AG04450 (cell line): ENCODE measurements around the gene CBFA2T2. TPM values are rescaled to one million over a fixed set of nuclear protein-coding genes. Genes with fewer than 3 reads are reported as not detected.

Experiments
- CTCF ChIA-PET: fragments of 300-600, 350-600 bp; formaldehyde crosslinking; extraction: SDS; loops from one replicate; lab custom pipeline; 2022; ENCODE audit warnings: antibody characterized with exemption, inconsistent platforms; lab: Charles Lee
- POLR2A ChIA-PET: fragments of 350-600 bp; formaldehyde crosslinking; extraction: SDS; loops from one replicate; lab custom pipeline; 2021; ENCODE audit warnings: antibody characterized with exemption, inconsistent platforms; lab: Yijun Ruan, JAX
- DNase-seq: peaks from one replicate; pipeline ENCODE4 v3.0.0-alpha.2; 2011; ENCODE audit warnings: low read depth, low spot score
- H3K27ac ChIP-seq: one replicate; pipeline ENCODE4 v1.5.1; 2012; ENCODE audit warnings: low read depth, low read length, control low read depth
- H3K27me3 ChIP-seq: one replicate; pipeline ENCODE4 v1.6.0; 2012; ENCODE audit warnings: low read length; ENCODE audit not compliant: control insufficient read depth, insufficient read depth
- H3K4me3 ChIP-seq: 2 replicates; pipeline ENCODE4 v1.5.1; 2011; ENCODE audit warnings: mild to moderate bottlenecking, low read depth, low read length, control low read depth
- H3K9me3 ChIP-seq: 2 replicates; pipeline ENCODE4 v1.5.1; 2012; ENCODE audit warnings: low read length; ENCODE audit not compliant: control insufficient read depth, insufficient read depth
- polyA plus RNA-seq: library from polyadenylated mRNA; depleted of rRNA; stranded (reverse); fragments of >200 nt; gene quantifications from 2 replicates; pipeline ENCODE4 v1.2.3, GENCODE V29; 2011
- TF ChIP-seq, protein P1 (sequence below): IDR thresholded peaks from 2 replicates; pipeline ENCODE4 v1.5.1; 2011; ENCODE audit warnings: low read depth, low read length, control low read depth, inconsistent platforms

CBFA2T2 gene
- polyA plus RNA-seq, 1 experiment = 11.3 TPM

DNA sequence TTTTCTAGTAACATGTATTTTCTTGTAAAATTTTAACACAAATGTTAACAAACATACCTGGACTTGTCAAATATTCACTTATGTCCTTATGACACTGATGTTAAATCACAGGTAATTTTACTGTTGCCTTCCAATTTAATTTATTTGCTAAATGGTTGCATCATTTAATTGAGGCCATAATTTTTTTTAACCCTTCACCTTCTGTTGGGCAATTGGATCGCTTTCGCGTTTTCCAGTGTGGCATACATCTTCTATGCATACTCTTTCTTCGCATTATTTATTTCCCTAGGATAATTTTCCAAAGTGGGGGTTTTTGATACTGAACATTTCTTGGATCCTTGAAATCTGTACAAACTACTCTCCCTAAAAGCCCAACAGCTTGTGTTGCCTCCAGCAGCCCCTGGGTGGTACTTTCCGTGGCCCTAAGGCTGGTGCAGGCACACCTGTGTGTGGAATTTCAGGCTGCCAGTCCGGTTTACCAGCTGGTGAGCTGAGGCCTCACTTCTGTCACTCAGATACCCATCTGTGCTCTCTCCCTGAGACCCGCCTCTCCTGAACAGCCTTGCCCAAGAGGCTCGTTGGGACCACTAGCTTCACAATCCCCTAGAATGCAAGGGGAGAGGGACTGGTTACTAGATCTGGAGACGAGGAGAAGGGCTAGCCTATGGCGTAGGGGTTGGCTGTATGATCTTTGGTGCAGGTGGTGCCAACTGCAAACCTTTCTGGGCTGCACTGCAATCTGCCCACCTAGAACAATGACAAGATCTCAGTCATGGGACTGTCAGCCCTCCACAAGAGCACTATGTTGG, 161.1 kb downstream of the CBFA2T2 start:
- no peak for DNase-seq
- Histone ChIP-seq H3K9me3 (no peaks in the 10 kb centered on the region), H3K4me3 (no peak overlapping the region), H3K27me3 (no peaks in the 10 kb centered on the region), H3K27ac (no peak overlapping the region)
- ChIA-PET POLR2A (no interaction called here), CTCF (interaction anchor here (1.1 kb wide), 1 partner anchor 191 kb away, joined by 4 read pairs; no protein-coding TSS in a partner anchor)
- TF ChIP-seq, protein P1, sequence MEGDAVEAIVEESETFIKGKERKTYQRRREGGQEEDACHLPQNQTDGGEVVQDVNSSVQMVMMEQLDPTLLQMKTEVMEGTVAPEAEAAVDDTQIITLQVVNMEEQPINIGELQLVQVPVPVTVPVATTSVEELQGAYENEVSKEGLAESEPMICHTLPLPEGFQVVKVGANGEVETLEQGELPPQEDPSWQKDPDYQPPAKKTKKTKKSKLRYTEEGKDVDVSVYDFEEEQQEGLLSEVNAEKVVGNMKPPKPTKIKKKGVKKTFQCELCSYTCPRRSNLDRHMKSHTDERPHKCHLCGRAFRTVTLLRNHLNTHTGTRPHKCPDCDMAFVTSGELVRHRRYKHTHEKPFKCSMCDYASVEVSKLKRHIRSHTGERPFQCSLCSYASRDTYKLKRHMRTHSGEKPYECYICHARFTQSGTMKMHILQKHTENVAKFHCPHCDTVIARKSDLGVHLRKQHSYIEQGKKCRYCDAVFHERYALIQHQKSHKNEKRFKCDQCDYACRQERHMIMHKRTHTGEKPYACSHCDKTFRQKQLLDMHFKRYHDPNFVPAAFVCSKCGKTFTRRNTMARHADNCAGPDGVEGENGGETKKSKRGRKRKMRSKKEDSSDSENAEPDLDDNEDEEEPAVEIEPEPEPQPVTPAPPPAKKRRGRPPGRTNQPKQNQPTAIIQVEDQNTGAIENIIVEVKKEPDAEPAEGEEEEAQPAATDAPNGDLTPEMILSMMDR = no peak

DNA sequence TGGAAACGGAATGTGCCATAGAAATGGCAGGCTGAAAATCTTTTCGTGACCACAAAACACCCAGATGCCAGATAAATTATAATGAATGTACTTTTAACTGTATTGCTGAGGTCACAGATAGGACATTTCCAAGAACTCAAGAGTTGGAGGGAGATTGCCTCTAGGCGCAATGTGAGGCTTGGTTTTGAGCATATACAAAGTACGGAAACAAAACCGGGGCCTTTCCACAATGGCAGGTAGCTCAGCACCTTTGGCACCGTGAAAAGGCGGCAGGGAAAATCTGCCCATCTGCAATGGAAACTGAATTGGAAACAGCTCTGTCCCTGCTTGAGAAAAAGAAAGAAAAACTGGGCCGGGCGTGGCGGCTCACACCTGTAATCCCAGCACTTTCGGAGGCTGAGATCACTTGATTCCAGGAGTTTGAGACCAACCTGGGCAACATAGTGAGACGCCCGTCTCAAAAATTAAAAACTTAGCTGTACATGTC, 161.7 kb downstream of the CBFA2T2 start:
- H3K4me3 ChIP-seq = no peak overlapping the region
- no peak for DNase-seq
- no peaks in the 10 kb centered on the region for H3K9me3 ChIP-seq
- TF ChIP-seq, protein P1 = no peak
- ChIA-PET CTCF (interaction anchor here (1.1 to 1.4 kb wide), 2 partner anchors 191 to 194 kb away, joined by 4 read pairs; no protein-coding TSS in a partner anchor), POLR2A (interaction anchor here (0.6 kb wide), 1 partner anchor 1226 kb away, joined by 7 read pairs; no protein-coding TSS in a partner anchor)
- no peaks in the 10 kb centered on the region for H3K27me3 ChIP-seq
- H3K27ac ChIP-seq = no peak overlapping the region

GRCh38 chr20:33653218-33653899, 163.5 kb downstream of the CBFA2T2 start:
- Histone ChIP-seq H3K4me3 (no peak overlapping the region), H3K27ac (peak overlapping the region; percentile 25), H3K27me3 (no peaks in the 10 kb centered on the region), H3K9me3 (no peaks in the 10 kb centered on the region)
- CTCF ChIA-PET = interaction anchor here (0.6 to 2.8 kb wide), 15 partner anchors 10 to 277 kb away, joined by 3 to 13 read pairs (median 4); partner anchors contain the start of genes ACTL10 and C20orf144
- DNase-seq = no peak
- POLR2A ChIA-PET = interaction anchor here (1.0 to 1.7 kb wide), 3 partner anchors 10 to 15 kb away, joined by 4 to 10 read pairs (median 5); partner anchors contain the start of gene ACTL10
- TF ChIP-seq, protein P1 = peak; percentile 97

DNA sequence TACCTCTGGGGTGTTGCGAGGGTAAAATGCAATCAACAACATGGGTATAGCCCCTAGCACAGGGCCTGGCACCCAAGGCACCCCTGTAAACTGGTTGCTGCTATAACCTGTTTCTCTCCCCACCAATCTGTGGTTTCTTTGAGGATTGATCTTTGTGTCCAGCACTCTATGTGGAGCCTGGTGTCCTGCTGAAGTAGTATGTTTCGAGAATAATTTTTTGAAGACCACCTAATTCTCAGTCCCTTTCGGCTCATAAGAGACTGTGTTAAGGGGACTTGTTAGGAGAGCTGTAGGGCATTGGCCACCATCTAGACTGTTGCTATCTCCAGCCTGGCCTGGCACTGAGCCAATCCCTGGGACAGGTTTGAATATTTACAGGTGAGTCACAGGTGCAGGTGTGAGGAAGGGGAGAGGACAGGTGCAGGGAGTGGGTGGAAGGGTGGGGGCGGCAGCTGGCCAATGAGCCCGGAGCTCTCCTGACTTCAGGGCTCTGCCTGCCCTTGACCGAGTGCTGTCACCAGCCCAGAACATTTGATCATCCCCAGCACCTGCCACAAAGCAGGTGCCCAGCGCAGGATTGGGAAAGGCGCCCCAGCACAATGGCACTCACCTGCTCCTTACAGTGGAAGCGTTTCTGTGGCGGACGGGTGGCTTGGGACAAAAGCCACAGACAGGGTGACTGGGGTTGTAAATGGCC, 164.2 kb downstream of the CBFA2T2 start:
- Histone ChIP-seq H3K9me3 (no peaks in the 10 kb centered on the region), H3K27ac (no peak overlapping the region), H3K27me3 (no peaks in the 10 kb centered on the region), H3K4me3 (no peak overlapping the region)
- POLR2A ChIA-PET = interaction anchor here (1.0 to 1.7 kb wide), 3 partner anchors 10 to 14 kb away, joined by 4 to 10 read pairs (median 5); partner anchors contain the start of gene ACTL10
- TF ChIP-seq, protein P1 = no peak
- CTCF ChIA-PET = interaction anchor here (0.6 to 2.8 kb wide), 13 partner anchors 9 to 278 kb away, joined by 3 to 13 read pairs (median 4); partner anchors contain the start of genes ACTL10 and C20orf144
- no peak for DNase-seq
